Tibial nerve (tissue), 4 donors: Measurements from ENCODE around the gene E2F2. TPM values are rescaled to one million over a fixed set of nuclear protein-coding genes. Genes with fewer than 3 reads are reported as not detected.

Experiments
- DNase-seq, 2 donors: peaks; one replicate each; pipeline ENCODE4 v3.0.0-alpha.2; 2019; ENCODE audit warnings: low spot score in 2 of 2
- H3K27ac ChIP-seq, 4 donors: fragments of 200-600 bp; sonication (generic) in 3 of 4; one replicate each; pipeline ENCODE4 v1.5.1; 2017 to 2019; ENCODE audit warnings: mild to moderate bottlenecking in 1 of 4
- H3K27me3 ChIP-seq, 2 donors: fragments of 200-600 bp; sonication (generic) in 1 of 2; one replicate each; pipeline versions ENCODE4 v1.5.1 to v1.6.0; 2017 to 2019
- H3K36me3 ChIP-seq, 3 donors: fragments of 200-600 bp; sonication (generic); one replicate each; pipeline ENCODE4 v1.5.1; 2018 to 2019
- H3K4me1 ChIP-seq, 4 donors: fragments of 200-600 bp; sonication (generic) in 3 of 4; one replicate each; pipeline ENCODE4 v1.5.1; 2017 to 2019
- H3K4me3 ChIP-seq, 4 donors: fragments of 200-600 bp; sonication (generic) in 3 of 4; one replicate each; pipeline ENCODE4 v1.5.1; 2017 to 2019; ENCODE audit warnings: mild to moderate bottlenecking in 1 of 4, moderate library complexity in 1 of 4
- H3K9me3 ChIP-seq, 4 donors: fragments of 200-600 bp; sonication (generic) in 3 of 4; one replicate each; pipeline ENCODE4 v1.5.1; 2017 to 2019
- CTCF ChIP-seq, 5 experiments: fragments of 200-600 bp in 3 of 5; fragments of 450-650 bp in 2 of 5; sonication (generic) in 3 of 5; IDR thresholded peaks; one replicate each; pipeline ENCODE4 v1.5.1; 2016 to 2019; ENCODE audit warnings: antibody characterized with exemption in 5 of 5, mild to moderate bottlenecking in 3 of 5, moderate library complexity in 2 of 5
- EP300 ChIP-seq, 2 donors: sonication (generic); formaldehyde crosslinking; IDR thresholded peaks; one replicate each; pipeline ENCODE4 v1.6.1; 2017; ENCODE audit warnings: antibody characterized with exemption in 2 of 2, mild to moderate bottlenecking in 1 of 2
- POLR2A ChIP-seq, 2 donors: fragments of 450-650 bp; IDR thresholded peaks; one replicate each; pipeline ENCODE4 v1.6.1; 2017; ENCODE audit warnings: antibody characterized with exemption in 2 of 2, mild to moderate bottlenecking in 2 of 2, moderate library complexity in 2 of 2
- WGBS, 2 donors: methylation state at CpG; one replicate each; pipeline ENCODE4 v1.1.5; 2018; 5-methylcytosine and 5-hydroxymethylcytosine counted together
- total RNA-seq, 4 donors: library from RNA; depleted of rRNA; stranded (reverse); fragments of >200 nt; gene quantifications; one replicate each; pipeline ENCODE4 v1.1.0, GENCODE V29; 2016

Gene E2F2
- total RNA-seq, 4 donors from 2014 or later: 0.20 to 0.30 (median 0.21) TPM; not detected in 1

GRCh38 chr1:23469372-23469982 lies 61.6 kb downstream of the E2F2 start:
- Histone ChIP-seq H3K9me3 (no peaks in the 10 kb centered on the region), H3K36me3 (no peaks in the 10 kb centered on the region), H3K27ac (peak overlapping the region in 2 of 4 donors; percentile 83 to 86), H3K27me3 (no peaks in the 10 kb centered on the region), H3K4me3 (no peak overlapping the region), H3K4me1 (peaks cover 0 to 77% (median 30%) of the 10 kb centered on the region in 4 donors)
- DNase-seq: no peak
- WGBS, 2 donors: 55 to 73% methylated on average over 5 of the region's 5 CpGs
- TF ChIP-seq EP300 (IDR thresholded peaks at IDR 0.05): no peak

DNA sequence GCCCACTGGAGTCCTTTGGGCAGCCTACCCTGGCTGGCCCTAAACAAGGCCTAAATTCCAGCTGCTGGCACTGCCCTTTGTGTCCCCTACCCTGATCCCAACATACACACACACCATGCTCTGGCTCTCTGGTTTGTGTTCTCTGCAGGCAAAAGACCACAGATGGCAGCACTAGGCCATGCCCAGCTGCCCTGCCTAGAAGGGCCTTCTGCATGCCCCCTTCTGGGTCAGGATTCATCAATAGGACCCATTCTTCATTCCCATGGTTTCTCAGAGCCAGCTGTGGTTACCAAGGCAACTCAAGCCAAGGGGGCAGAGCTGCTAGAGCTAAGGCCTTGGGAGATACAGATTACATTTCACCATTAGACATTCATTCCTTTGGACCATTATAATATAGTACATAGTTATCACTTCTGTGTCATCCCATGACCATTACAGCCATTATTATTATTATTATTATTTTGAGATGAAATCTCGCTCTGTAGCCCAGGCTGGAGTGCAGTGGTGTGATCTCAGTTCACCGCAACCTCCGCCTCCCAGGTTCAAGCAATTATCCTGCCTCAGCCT lies 64.5 kb downstream of the E2F2 start:
- TF ChIP-seq CTCF (IDR thresholded peaks at IDR 0.05) (no peak), POLR2A (IDR thresholded peaks at IDR 0.05) (no peak), EP300 (IDR thresholded peaks at IDR 0.05) (no peak)
- no peaks in the 10 kb centered on the region for H3K36me3 ChIP-seq
- peaks cover 0 to 47% (median 18%) of the 10 kb centered on the region in 4 donors for H3K4me1 ChIP-seq
- H3K4me3 ChIP-seq: no peak overlapping the region
- peak overlapping the region in 2 of 4 donors; percentile 14 to 38 for H3K27ac ChIP-seq
- WGBS, 2 donors: 91 to 93% methylated on average over 3 of the region's 3 CpGs
- no peaks in the 10 kb centered on the region for H3K9me3 ChIP-seq
- DNase-seq: no peak
- no peaks in the 10 kb centered on the region for H3K27me3 ChIP-seq

DNA sequence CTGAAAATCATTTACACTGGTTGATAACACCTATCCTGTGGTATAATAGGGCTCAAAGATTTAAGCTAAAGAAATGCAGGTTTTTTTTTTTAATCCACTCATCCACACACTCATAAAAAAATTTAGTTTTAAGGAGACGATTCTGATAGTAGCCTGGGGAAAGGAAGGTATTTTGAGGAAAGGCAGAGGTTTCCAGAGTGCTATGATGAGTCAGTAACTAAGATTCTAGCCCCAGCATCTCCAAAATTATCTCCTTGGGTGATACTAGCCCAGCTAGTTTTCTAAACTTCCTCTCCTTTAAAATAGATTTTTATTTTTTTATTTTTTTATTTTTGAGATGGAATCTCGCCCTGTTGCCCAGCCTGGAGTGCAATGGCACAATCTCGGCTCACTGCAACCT lies 67.7 kb downstream of the E2F2 start:
- 77 to 83% methylated on average over 3 of the region's 3 CpGs for WGBS, 2 donors
- H3K27ac ChIP-seq: no peak overlapping the region
- no peak overlapping the region for H3K4me3 ChIP-seq
- H3K9me3 ChIP-seq: no peaks in the 10 kb centered on the region
- no peak for DNase-seq
- no peak for TF ChIP-seq POLR2A (IDR thresholded peaks at IDR 0.05)
- TF ChIP-seq EP300 (IDR thresholded peaks at IDR 0.05): no peak
- TF ChIP-seq CTCF (IDR thresholded peaks at IDR 0.05): no peak
- H3K36me3 ChIP-seq: no peaks in the 10 kb centered on the region
- H3K27me3 ChIP-seq: no peaks in the 10 kb centered on the region
- H3K4me1 ChIP-seq: peaks cover 0 to 20% (median 2%) of the 10 kb centered on the region in 4 donors

DNA sequence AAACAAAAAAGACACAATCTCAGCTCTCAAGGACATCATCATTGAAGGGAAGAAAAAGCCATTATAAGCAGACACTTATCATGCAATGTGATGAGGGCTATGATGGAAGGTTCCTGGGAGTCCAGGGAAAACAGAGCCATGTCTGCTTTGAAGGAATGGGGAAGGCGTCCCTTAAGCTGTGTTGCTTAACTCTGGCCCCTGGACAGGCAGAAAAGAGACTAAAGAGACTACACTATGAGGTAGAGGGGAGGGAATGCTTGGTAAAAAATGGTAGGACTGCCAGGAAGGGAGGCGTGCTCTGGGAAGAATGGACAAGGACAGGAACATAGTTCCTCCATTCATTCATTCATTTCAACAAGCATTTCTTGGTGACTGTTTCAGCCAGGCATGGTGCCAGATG lies 68.3 kb downstream of the E2F2 start:
- H3K27me3 ChIP-seq: no peaks in the 10 kb centered on the region
- WGBS, 2 donors: 85 to 92% methylated on average over 2 of the region's 2 CpGs
- DNase-seq: no peak

GRCh38 chr1:23461050-23461449 lies 70.0 kb downstream of the E2F2 start:
- TF ChIP-seq CTCF (IDR thresholded peaks at IDR 0.05) (no peak), EP300 (IDR thresholded peaks at IDR 0.05) (no peak), POLR2A (IDR thresholded peaks at IDR 0.05) (no peak)
- H3K4me3 ChIP-seq: no peak overlapping the region

More for the DNA sequence above, 68.3 kb downstream of the E2F2 start:
- TF ChIP-seq POLR2A (IDR thresholded peaks at IDR 0.05): no peak
- TF ChIP-seq EP300 (IDR thresholded peaks at IDR 0.05): no peak
- no peak for TF ChIP-seq CTCF (IDR thresholded peaks at IDR 0.05)
- Histone ChIP-seq H3K4me1 (peaks cover 0 to 16% (median 2%) of the 10 kb centered on the region in 4 donors), H3K36me3 (no peaks in the 10 kb centered on the region), H3K9me3 (no peaks in the 10 kb centered on the region), H3K27ac (no peak overlapping the region), H3K4me3 (no peak overlapping the region)

More at GRCh38 chr1:23461050-23461449, 70.0 kb downstream of the E2F2 start:
- no peaks in the 10 kb centered on the region for H3K27me3 ChIP-seq
- peaks cover 0 to under 1% (median 0%) of the 10 kb centered on the region in 3 donors for H3K36me3 ChIP-seq
- DNase-seq: no peak
- H3K4me1 ChIP-seq: peaks cover 0 to 13% (median 0%) of the 10 kb centered on the region in 4 donors
- 88 to 90% methylated on average over 3 of the region's 3 CpGs for WGBS, 2 donors
- no peak overlapping the region for H3K27ac ChIP-seq
- no peaks in the 10 kb centered on the region for H3K9me3 ChIP-seq
